HUES64 (cell line): ENCODE results near the gene GNG4.
A peak's percentile ranks its signal among the peaks of the same experiment; 100 is the strongest.
"Not testable (repeated sequence)": the region's sequence is repeated elsewhere in the genome, so short reads cannot be mapped to it uniquely, and the experiment has no call there.

Experiments used
- H3K27ac ChIP-seq: 2 replicates; pipeline ENCODE4 v1.7.0; 2013; ENCODE audit warnings: low read depth, low read length, inconsistent platforms
- H3K27me3 ChIP-seq: 2 replicates; pipeline ENCODE4 v1.6.1; 2013; ENCODE audit warnings: mild to moderate bottlenecking, low read length; ENCODE audit not compliant: insufficient read depth
- H3K36me3 ChIP-seq: 2 replicates; pipeline ENCODE4 v1.6.1; 2013; ENCODE audit warnings: mild to moderate bottlenecking, low read length; ENCODE audit not compliant: insufficient read depth
- H3K4me1 ChIP-seq: 2 replicates; pipeline ENCODE4 v1.6.1; 2013; ENCODE audit warnings: mild to moderate bottlenecking, low read length, moderate library complexity; ENCODE audit not compliant: insufficient read depth
- H3K4me3 ChIP-seq: 2 replicates; pipeline ENCODE4 v1.5.1; 2013; ENCODE audit warnings: mild to moderate bottlenecking, low read length, moderate library complexity
- H3K9ac ChIP-seq: 2 replicates; pipeline ENCODE4 v1.6.1; 2013; ENCODE audit warnings: mild to moderate bottlenecking, low read depth, low read length
- H3K9me3 ChIP-seq: 2 replicates; pipeline ENCODE4 v1.6.1; 2013; ENCODE audit warnings: low read depth, low read length; ENCODE audit not compliant: insufficient read depth
- WGBS: fragments of 150-250, 120-280 bp; methylation state at CpG from one replicate; pipeline ENCODE4 v1.1.7; 2013; ENCODE audit warnings: missing lambda C conversion rate; 5-methylcytosine and 5-hydroxymethylcytosine counted together

GNG4 gene

GRCh38 chr1:235648954-235649367 is 623 bp downstream of the GNG4 start:
- peaks cover 38% of the 10 kb centered on the region for H3K27me3 ChIP-seq
- peaks cover 18% of the 10 kb centered on the region for H3K4me1 ChIP-seq
- H3K9ac ChIP-seq, result peak overlapping the region; percentile 67; the same call in 1 of the 2 replicates
- H3K27ac ChIP-seq, result no peak overlapping the region
- H3K36me3 ChIP-seq, result no peaks in the 10 kb centered on the region
- peak overlapping the region; percentile 61 for H3K4me3 ChIP-seq
- H3K9me3 ChIP-seq, result no peaks in the 10 kb centered on the region
- under 1% methylated on average over 30 of the region's 30 CpGs for WGBS

GRCh38 chr1:235648407-235648907 is 1.1 kb downstream of the GNG4 start:
- peak overlapping the region; percentile 13; the same call in 1 of the 2 replicates for H3K9ac ChIP-seq
- 4% methylated on average over 31 of the region's 31 CpGs for WGBS
- no peak overlapping the region for H3K27ac ChIP-seq
- H3K36me3 ChIP-seq, result no peaks in the 10 kb centered on the region
- no peaks in the 10 kb centered on the region for H3K9me3 ChIP-seq
- H3K27me3 ChIP-seq, result peaks cover 38% of the 10 kb centered on the region
- peaks cover 21% of the 10 kb centered on the region for H3K4me1 ChIP-seq
- H3K4me3 ChIP-seq, result peak overlapping the region; percentile 61

GRCh38 chr1:235647537-235647936 is 2.0 kb downstream of the GNG4 start:
- peaks cover 33% of the 10 kb centered on the region for H3K27me3 ChIP-seq
- H3K36me3 ChIP-seq, H3K4me3 ChIP-seq, H3K9me3 ChIP-seq, H3K9ac ChIP-seq, H3K27ac ChIP-seq: not testable (repeated sequence)
- peaks cover 30% of the 10 kb centered on the region for H3K4me1 ChIP-seq
- 90% methylated on average over 12 of the region's 12 CpGs for WGBS

- Histone ChIP-seq H3K36me3 (no peaks in the 10 kb centered on the region), H3K9me3 (no peaks in the 10 kb centered on the region), H3K27me3 (peaks cover 23% of the 10 kb centered on the region), H3K4me1 (peaks cover 36% of the 10 kb centered on the region), H3K4me3 (no peak overlapping the region), H3K27ac (no peak overlapping the region), H3K9ac (no peak overlapping the region)
- WGBS, result 88% methylated on average over 9 of the region's 9 CpGs
Observed at GRCh38 chr1:235646463-235646862, 3.1 kb downstream of the GNG4 start.

GRCh38 chr1:235644693-235645305 is 4.8 kb downstream of the GNG4 start:
- H3K4me1 ChIP-seq, result peaks cover 29% of the 10 kb centered on the region; the same call in 1 of the 2 replicates
- peaks cover 11% of the 10 kb centered on the region; the same call in 1 of the 2 replicates for H3K27me3 ChIP-seq
- 91% methylated on average over 13 of the region's 13 CpGs for WGBS
- no peaks in the 10 kb centered on the region for H3K9me3 ChIP-seq
- H3K27ac ChIP-seq, result no peak overlapping the region
- H3K4me3 ChIP-seq, result no peak overlapping the region
- H3K9ac ChIP-seq, result no peak overlapping the region
- H3K36me3 ChIP-seq, result no peaks in the 10 kb centered on the region

- Histone ChIP-seq H3K27me3 (peaks cover 11% of the 10 kb centered on the region; the same call in 1 of the 2 replicates), H3K4me3 (no peak overlapping the region), H3K36me3 (no peaks in the 10 kb centered on the region), H3K4me1 (peaks cover 29% of the 10 kb centered on the region; the same call in 1 of the 2 replicates), H3K27ac (no peak overlapping the region), H3K9ac (no peak overlapping the region), H3K9me3 (no peaks in the 10 kb centered on the region)
- WGBS, result 93% methylated on average over 23 of the region's 23 CpGs
Observed at GRCh38 chr1:235643837-235644692, 5.5 kb downstream of the GNG4 start.

- no peak overlapping the region for H3K4me3 ChIP-seq
- peaks cover 25% of the 10 kb centered on the region; the same call in 1 of the 2 replicates for H3K4me1 ChIP-seq
- peak overlapping the region; percentile 11; the same call in 1 of the 2 replicates for H3K9ac ChIP-seq
- no peaks in the 10 kb centered on the region for H3K9me3 ChIP-seq
- peaks cover 2% of the 10 kb centered on the region; the same call in 1 of the 2 replicates for H3K27me3 ChIP-seq
- H3K36me3 ChIP-seq, result no peaks in the 10 kb centered on the region
- WGBS, result 28% methylated on average over 11 of the region's 11 CpGs
- H3K27ac ChIP-seq, result peak overlapping the region; percentile 34; the same call in 1 of the 2 replicates
Observed at GRCh38 chr1:235642943-235643371, 6.6 kb downstream of the GNG4 start.

GRCh38 chr1:235642011-235642942 is 7.3 kb downstream of the GNG4 start:
- H3K4me3 ChIP-seq, result no peak overlapping the region
- H3K27me3 ChIP-seq, result no peaks in the 10 kb centered on the region
- H3K4me1 ChIP-seq, result peaks cover 23% of the 10 kb centered on the region; the same call in 1 of the 2 replicates
- H3K36me3 ChIP-seq, result no peaks in the 10 kb centered on the region
- peak overlapping the region; percentile 51 for H3K27ac ChIP-seq
- no peaks in the 10 kb centered on the region for H3K9me3 ChIP-seq
- WGBS, result 32% methylated on average over 46 of the region's 47 CpGs
- H3K9ac ChIP-seq, result peak overlapping the region; percentile 14; the same call in 1 of the 2 replicates

GRCh38 chr1:235640580-235640979 is 9.0 kb downstream of the GNG4 start:
- no peaks in the 10 kb centered on the region for H3K9me3 ChIP-seq
- 83% methylated on average over 11 of the region's 12 CpGs for WGBS

More at GRCh38 chr1:235640580-235640979, 9.0 kb downstream of the GNG4 start:
- H3K36me3 ChIP-seq, result no peaks in the 10 kb centered on the region
- no peak overlapping the region for H3K4me3 ChIP-seq
- H3K27me3 ChIP-seq, result no peaks in the 10 kb centered on the region
- no peak overlapping the region for H3K27ac ChIP-seq
- H3K9ac ChIP-seq, result no peak overlapping the region
- peaks cover 20% of the 10 kb centered on the region; the same call in 1 of the 2 replicates for H3K4me1 ChIP-seq
